ENCODE measurements around the gene CHCHD10. TPM values are rescaled to one million over a fixed set of nuclear protein-coding genes. Genes with fewer than 3 reads are reported as not detected.
"Not testable (repeated sequence)": the region's sequence is repeated elsewhere in the genome, so short reads cannot be mapped to it uniquely, and the experiment has no call there.

Gene CHCHD10
- total RNA-seq, 1 experiment from 2014 or later = 155 TPM

- H3K36me3 Mint-ChIP-seq (ENCODE audit: insufficient read depth, unreplicated experiment) = peaks cover 17% of the 10 kb centered on the region
- H3K27ac Mint-ChIP-seq (ENCODE audit: unreplicated experiment) = no peak overlapping the region
- DNase-seq = no peak
- H3K4me1 Mint-ChIP-seq (ENCODE audit: low read depth, unreplicated experiment) = peaks cover 15% of the 10 kb centered on the region
- intact Hi-C loops (cut with micrococcal nuclease; ENCODE audit: unreplicated experiment) = no loop called here
- no TSS peak for BruUV-seq (replicated peaks)
- no peaks in the 10 kb centered on the region for H3K27me3 Mint-ChIP-seq (ENCODE audit: unreplicated experiment)
- H3K4me3 Mint-ChIP-seq (ENCODE audit: low read depth, unreplicated experiment) = no peak overlapping the region
- TF ChIP-seq, protein P1, sequence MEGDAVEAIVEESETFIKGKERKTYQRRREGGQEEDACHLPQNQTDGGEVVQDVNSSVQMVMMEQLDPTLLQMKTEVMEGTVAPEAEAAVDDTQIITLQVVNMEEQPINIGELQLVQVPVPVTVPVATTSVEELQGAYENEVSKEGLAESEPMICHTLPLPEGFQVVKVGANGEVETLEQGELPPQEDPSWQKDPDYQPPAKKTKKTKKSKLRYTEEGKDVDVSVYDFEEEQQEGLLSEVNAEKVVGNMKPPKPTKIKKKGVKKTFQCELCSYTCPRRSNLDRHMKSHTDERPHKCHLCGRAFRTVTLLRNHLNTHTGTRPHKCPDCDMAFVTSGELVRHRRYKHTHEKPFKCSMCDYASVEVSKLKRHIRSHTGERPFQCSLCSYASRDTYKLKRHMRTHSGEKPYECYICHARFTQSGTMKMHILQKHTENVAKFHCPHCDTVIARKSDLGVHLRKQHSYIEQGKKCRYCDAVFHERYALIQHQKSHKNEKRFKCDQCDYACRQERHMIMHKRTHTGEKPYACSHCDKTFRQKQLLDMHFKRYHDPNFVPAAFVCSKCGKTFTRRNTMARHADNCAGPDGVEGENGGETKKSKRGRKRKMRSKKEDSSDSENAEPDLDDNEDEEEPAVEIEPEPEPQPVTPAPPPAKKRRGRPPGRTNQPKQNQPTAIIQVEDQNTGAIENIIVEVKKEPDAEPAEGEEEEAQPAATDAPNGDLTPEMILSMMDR (IDR thresholded peaks at IDR 0.05; ENCODE audit: unreplicated experiment) = no peak
- CTCF ChIA-PET = no interaction called here
- H3K9me3 Mint-ChIP-seq (ENCODE audit: low read depth, unreplicated experiment) = no peaks in the 10 kb centered on the region
Observed at GRCh38 chr22:23744001-23744400, 23.8 kb downstream of the CHCHD10 start.

DNA sequence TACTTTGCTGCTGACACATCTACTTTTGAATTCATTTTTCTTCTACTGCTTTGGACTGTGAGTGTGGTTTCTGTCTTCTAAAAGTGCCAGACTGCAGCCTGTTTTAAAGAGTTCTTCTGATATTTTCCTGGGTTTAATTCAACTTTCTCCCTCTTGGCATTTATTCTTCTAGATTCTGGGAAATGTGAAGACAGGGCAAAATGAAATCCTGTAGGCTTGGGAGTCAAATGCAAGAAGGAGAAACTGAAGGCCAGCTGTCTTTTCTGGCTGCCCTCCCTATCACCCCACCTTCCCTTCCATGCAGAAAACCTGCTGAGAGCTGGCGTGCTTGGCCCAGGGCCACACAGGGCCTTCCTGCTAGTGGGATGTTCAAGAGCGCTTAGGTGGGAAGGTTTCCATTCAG lies 24.5 kb downstream of the CHCHD10 start:
- Mint-ChIP-seq H3K27ac (ENCODE audit: unreplicated experiment) (no peak overlapping the region), H3K4me1 (ENCODE audit: low read depth, unreplicated experiment) (peaks cover 15% of the 10 kb centered on the region), H3K9me3 (ENCODE audit: low read depth, unreplicated experiment) (no peaks in the 10 kb centered on the region), H3K36me3 (ENCODE audit: insufficient read depth, unreplicated experiment) (peaks cover 17% of the 10 kb centered on the region), H3K27me3 (ENCODE audit: unreplicated experiment) (no peaks in the 10 kb centered on the region), H3K4me3 (ENCODE audit: low read depth, unreplicated experiment) (no peak overlapping the region)
- CTCF ChIA-PET = interaction anchor here (0.6 kb wide), 1 partner anchor 129 kb away, joined by 3 read pairs; no protein-coding TSS in a partner anchor
- intact Hi-C loops (cut with micrococcal nuclease; ENCODE audit: unreplicated experiment) = no loop called here
- BruUV-seq (replicated peaks) = no TSS peak
- DNase-seq = no peak
- TF ChIP-seq, protein P1 (IDR thresholded peaks at IDR 0.05; ENCODE audit: unreplicated experiment) = no peak

DNA sequence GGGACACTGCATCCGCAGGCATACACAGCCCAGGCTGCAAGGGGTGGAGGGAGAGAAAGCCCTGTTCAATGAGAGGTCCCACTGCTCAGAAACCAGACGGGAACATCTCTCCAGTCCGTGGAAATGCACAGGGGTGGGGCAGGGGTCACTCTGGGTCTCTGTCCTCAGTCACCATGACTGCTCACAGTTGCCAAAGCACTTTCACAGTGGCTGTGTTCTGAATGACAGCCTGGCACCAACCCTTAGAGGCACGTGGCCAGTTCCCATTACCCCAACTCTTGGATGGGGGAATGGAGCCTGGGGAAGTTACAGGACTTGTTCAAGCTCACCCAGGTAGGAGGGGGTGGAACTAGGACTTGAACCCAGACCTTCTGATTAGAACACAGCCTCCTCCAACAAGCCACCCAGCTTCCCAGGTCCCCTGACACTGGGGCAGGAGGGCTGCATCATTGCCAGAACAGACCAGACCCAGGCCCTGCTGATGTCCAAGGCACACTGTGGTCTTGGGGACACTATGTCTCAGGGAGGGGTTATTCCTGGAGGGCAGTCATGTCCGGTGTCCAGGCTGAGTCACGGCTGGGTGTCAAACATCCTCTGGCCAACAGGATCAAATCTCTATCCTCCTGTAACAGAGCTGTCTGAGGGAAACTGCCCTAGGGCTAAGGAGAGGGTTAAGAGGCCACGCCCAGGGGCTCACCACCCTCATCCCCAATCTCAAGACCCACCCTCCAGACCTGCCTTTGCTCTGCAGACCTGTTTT lies 25.1 kb downstream of the CHCHD10 start:
- no TSS peak for BruUV-seq (replicated peaks)
- DNase-seq = no peak
- H3K36me3 Mint-ChIP-seq (ENCODE audit: insufficient read depth, unreplicated experiment) = peaks cover 17% of the 10 kb centered on the region
- H3K4me3 Mint-ChIP-seq (ENCODE audit: low read depth, unreplicated experiment) = no peak overlapping the region
- H3K9me3 Mint-ChIP-seq (ENCODE audit: low read depth, unreplicated experiment) = no peaks in the 10 kb centered on the region
- no peaks in the 10 kb centered on the region for H3K27me3 Mint-ChIP-seq (ENCODE audit: unreplicated experiment)
- CTCF ChIA-PET = interaction anchor here (0.6 kb wide), 1 partner anchor 129 kb away, joined by 3 read pairs; no protein-coding TSS in a partner anchor
- H3K4me1 Mint-ChIP-seq (ENCODE audit: low read depth, unreplicated experiment) = peaks cover 15% of the 10 kb centered on the region
- no peak overlapping the region for H3K27ac Mint-ChIP-seq (ENCODE audit: unreplicated experiment)
- intact Hi-C loops (cut with micrococcal nuclease; ENCODE audit: unreplicated experiment) = no loop called here
- TF ChIP-seq, protein P1 (IDR thresholded peaks at IDR 0.05; ENCODE audit: unreplicated experiment) = no peak

DNA sequence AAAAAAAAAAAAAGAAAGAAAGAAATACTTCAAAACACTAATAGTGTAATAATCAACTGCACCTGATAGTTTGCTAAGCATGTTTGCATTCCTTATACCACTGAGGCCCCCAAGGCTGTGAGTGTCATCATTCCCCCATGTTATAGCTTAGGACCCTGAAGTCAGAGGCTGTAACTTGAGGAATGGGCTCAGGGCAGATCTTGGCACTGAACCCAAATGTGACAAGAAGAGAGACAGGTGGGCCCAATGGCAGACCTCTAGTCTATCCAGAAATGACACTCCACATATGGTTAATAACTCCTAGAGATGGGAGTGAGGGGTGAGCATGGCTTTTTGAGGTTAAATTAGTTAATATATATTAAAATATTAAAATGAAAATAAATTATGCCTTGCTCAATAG lies 30.1 kb downstream of the CHCHD10 start:
- intact Hi-C loops (cut with micrococcal nuclease; ENCODE audit: unreplicated experiment) = no loop called here
- CTCF ChIA-PET = no interaction called here
- Mint-ChIP-seq H3K9me3 (ENCODE audit: low read depth, unreplicated experiment) (no peaks in the 10 kb centered on the region), H3K4me3 (ENCODE audit: low read depth, unreplicated experiment) (no peak overlapping the region), H3K36me3 (ENCODE audit: insufficient read depth, unreplicated experiment) (peaks cover 5% of the 10 kb centered on the region), H3K27me3 (ENCODE audit: unreplicated experiment) (no peaks in the 10 kb centered on the region), H3K4me1 (ENCODE audit: low read depth, unreplicated experiment) (no peaks in the 10 kb centered on the region), H3K27ac (ENCODE audit: unreplicated experiment) (no peak overlapping the region)
- TF ChIP-seq, protein P1 (IDR thresholded peaks at IDR 0.05; ENCODE audit: unreplicated experiment) = no peak
- no peak for DNase-seq
- BruUV-seq (replicated peaks) = no TSS peak

DNA sequence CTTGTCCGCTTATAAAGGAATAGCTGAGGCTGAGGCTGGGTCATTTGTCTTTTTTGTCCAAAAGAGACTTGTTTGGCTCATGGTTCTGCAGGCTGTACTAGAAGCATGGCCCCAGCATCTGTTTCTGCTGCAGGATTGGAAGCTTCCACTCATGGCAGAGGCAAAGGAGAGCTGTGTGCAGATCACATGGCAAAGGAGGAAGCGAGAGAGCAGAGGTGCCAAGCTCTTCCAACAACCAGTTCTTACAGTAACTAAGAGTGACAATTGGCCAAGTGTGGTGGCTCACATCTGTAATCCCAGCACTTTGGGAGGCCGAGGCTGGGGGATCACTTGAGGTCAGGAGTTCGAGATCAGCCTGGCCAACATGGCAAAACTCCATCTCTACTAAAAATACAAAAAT lies 39.7 kb downstream of the CHCHD10 start:
- H3K27ac Mint-ChIP-seq (ENCODE audit: unreplicated experiment); H3K4me3 Mint-ChIP-seq (ENCODE audit: low read depth, unreplicated experiment); intact Hi-C loops (cut with micrococcal nuclease; ENCODE audit: unreplicated experiment); H3K36me3 Mint-ChIP-seq (ENCODE audit: insufficient read depth, unreplicated experiment); H3K27me3 Mint-ChIP-seq (ENCODE audit: unreplicated experiment); DNase-seq; H3K4me1 Mint-ChIP-seq (ENCODE audit: low read depth, unreplicated experiment); H3K9me3 Mint-ChIP-seq (ENCODE audit: low read depth, unreplicated experiment); BruUV-seq (replicated peaks): not testable (repeated sequence)
- CTCF ChIA-PET = interaction anchor here (0.7 kb wide), 1 partner anchor 43 kb away, joined by 3 read pairs; no protein-coding TSS in a partner anchor

Data from Calu3 (cell line).